ENCODE measurements around the gene LILRB1. TPM values are rescaled to one million over a fixed set of nuclear protein-coding genes. Genes with fewer than 3 reads are reported as not detected.
"Not testable (repeated sequence)": the region's sequence is repeated elsewhere in the genome, so short reads cannot be mapped to it uniquely, and the experiment has no call there.

LILRB1 gene
- total RNA-seq, 1 experiment from 2014 or later = not detected

GRCh38 chr19:54594737-54595136, 35.5 kb upstream of the LILRB1 start:
- ChIA-PET POLR2A (ENCODE audit: unreplicated experiment) (no interaction called here), CTCF (no interaction called here)
- no peak for ATAC-seq

GRCh38 chr19:54595680-54596436, 34.4 kb upstream of the LILRB1 start:
- H3K9ac ChIP-seq (ENCODE audit: low read length); ATAC-seq; CTCF ChIA-PET; H3K36me3 ChIP-seq (ENCODE audit: low read depth, low read length); H3K4me2 ChIP-seq (ENCODE audit: low read length); H3K4me3 ChIP-seq (ENCODE audit: low read length); POLR2A ChIA-PET (ENCODE audit: unreplicated experiment); H2AFZ ChIP-seq (ENCODE audit: low read length); BruUV-seq (replicated peaks); H3K9me3 ChIP-seq (ENCODE audit: low read length); DNase-seq; H3F3A ChIP-seq (ENCODE audit: low read length, unreplicated experiment); H3K9me2 ChIP-seq (replicated peaks; ENCODE audit: low read length); H3K4me1 ChIP-seq (ENCODE audit: insufficient read depth, low read length); intact Hi-C loops (cut with micrococcal nuclease); H3K79me2 ChIP-seq (ENCODE audit: low read length); H4K20me1 ChIP-seq (ENCODE audit: low read length); H3K27ac ChIP-seq (ENCODE audit: low read length): not testable (repeated sequence)
- H3K27me3 ChIP-seq (ENCODE audit: low read length) = peaks cover 97% of the 10 kb centered on the region

More at GRCh38 chr19:54594737-54595136, 35.5 kb upstream of the LILRB1 start:
- Histone ChIP-seq H2AFZ (ENCODE audit: low read length) (no peak overlapping the region), H3K79me2 (ENCODE audit: low read length) (no peaks in the 10 kb centered on the region), H3K27me3 (ENCODE audit: low read length) (peaks cover 97% of the 10 kb centered on the region), H3K4me3 (ENCODE audit: low read length) (no peak overlapping the region), H3K4me2 (ENCODE audit: low read length) (no peak overlapping the region), H4K20me1 (ENCODE audit: low read length) (no peaks in the 10 kb centered on the region), H3K4me1 (ENCODE audit: insufficient read depth, low read length) (no peaks in the 10 kb centered on the region), H3K9me3 (ENCODE audit: low read length) (no peaks in the 10 kb centered on the region), H3F3A (ENCODE audit: low read length, unreplicated experiment) (no peaks in the 10 kb centered on the region), H3K9ac (ENCODE audit: low read length) (no peak overlapping the region), H3K27ac (ENCODE audit: low read length) (no peak overlapping the region), H3K36me3 (ENCODE audit: low read depth, low read length) (no peaks in the 10 kb centered on the region), H3K9me2 (replicated peaks; ENCODE audit: low read length) (no peaks in the 10 kb centered on the region)
- no peak for TF ChIP-seq CTCF (conservative IDR thresholded peaks at IDR 0.05; ENCODE audit: low read depth, low read length)
- no peak for TF ChIP-seq EZH2 (IDR thresholded peaks at IDR 0.05; ENCODE audit: low read length, unreplicated experiment)
- TF ChIP-seq EZH2phosphoT487 (IDR thresholded peaks at IDR 0.05; ENCODE audit: borderline replicate concordance, low read length) = no peak
- BruUV-seq (replicated peaks) = no TSS peak
- intact Hi-C loops (cut with micrococcal nuclease) = no loop called here
- no peak for DNase-seq

GRCh38 chr19:54600212-54600611, 30.1 kb upstream of the LILRB1 start:
- Histone ChIP-seq H3K9me3 (ENCODE audit: low read length) (no peaks in the 10 kb centered on the region), H3F3A (ENCODE audit: low read length, unreplicated experiment) (no peaks in the 10 kb centered on the region), H3K27me3 (ENCODE audit: low read length) (peaks cover 97% of the 10 kb centered on the region), H2AFZ (ENCODE audit: low read length) (no peak overlapping the region), H3K9ac (ENCODE audit: low read length) (no peak overlapping the region), H3K4me3 (ENCODE audit: low read length) (no peak overlapping the region), H3K79me2 (ENCODE audit: low read length) (no peaks in the 10 kb centered on the region), H3K4me2 (ENCODE audit: low read length) (no peak overlapping the region), H3K27ac (ENCODE audit: low read length) (no peak overlapping the region), H3K36me3 (ENCODE audit: low read depth, low read length) (no peaks in the 10 kb centered on the region), H4K20me1 (ENCODE audit: low read length) (no peaks in the 10 kb centered on the region), H3K4me1 (ENCODE audit: insufficient read depth, low read length) (no peaks in the 10 kb centered on the region), H3K9me2 (replicated peaks; ENCODE audit: low read length) (no peaks in the 10 kb centered on the region)
- TF ChIP-seq CTCF (conservative IDR thresholded peaks at IDR 0.05; ENCODE audit: low read depth, low read length) = no peak
- no peak for TF ChIP-seq EZH2phosphoT487 (IDR thresholded peaks at IDR 0.05; ENCODE audit: borderline replicate concordance, low read length)
- no peak for TF ChIP-seq EZH2 (IDR thresholded peaks at IDR 0.05; ENCODE audit: low read length, unreplicated experiment)
- ChIA-PET CTCF (no interaction called here), POLR2A (ENCODE audit: unreplicated experiment) (no interaction called here)
- ATAC-seq (no peak), DNase-seq (no peak)
- intact Hi-C loops (cut with micrococcal nuclease) = no loop called here
- no TSS peak for BruUV-seq (replicated peaks)
